Measurements from ENCODE around the gene SERPINB2.

DNA sequence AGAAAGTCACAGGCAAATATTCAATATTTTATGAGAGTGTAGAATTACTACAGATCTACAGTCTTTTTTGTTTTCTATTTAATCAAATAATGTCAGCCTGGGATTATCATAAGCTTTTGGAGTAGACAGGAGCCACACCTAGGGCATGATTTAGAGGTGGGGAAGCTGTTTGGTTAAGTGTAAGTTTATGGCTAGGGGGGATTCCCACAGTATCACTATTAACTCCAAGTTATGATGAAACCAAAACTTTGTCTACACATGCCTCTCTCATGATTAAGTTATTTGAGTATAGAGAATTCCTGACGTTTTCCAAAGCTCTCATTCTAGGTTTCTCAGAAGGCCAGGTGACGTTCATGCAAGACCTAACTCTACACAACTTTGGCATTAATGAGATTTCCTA is 22.4 kb downstream of the SERPINB2 start:
- TF ChIP-seq CTCF (IDR thresholded peaks at IDR 0.05) (no peak), POLR2A (IDR thresholded peaks at IDR 0.05) (no peak)
